ELF-1 (cell line): Measurements from ENCODE around the gene MAPK6.

Source experiments
- DNase-seq: peaks from one replicate; pipeline ENCODE4 v3.0.0-alpha.2; 2016; ENCODE audit warnings: low read depth, low spot score

The MAPK6 gene

GRCh38 chr15:52010633-52011595 lies 8.1 kb upstream of the MAPK6 start:
- no peak for DNase-seq

GRCh38 chr15:52011711-52012144 lies 7.3 kb upstream of the MAPK6 start:
- peak; percentile 35 for DNase-seq

- DNase-seq: no peak
Observed at GRCh38 chr15:52012210-52012609, 6.8 kb upstream of the MAPK6 start.

- no peak for DNase-seq
Observed at GRCh38 chr15:52013151-52013791, 5.7 kb upstream of the MAPK6 start.

- no peak for DNase-seq
Observed at GRCh38 chr15:52014616-52015015, 4.4 kb upstream of the MAPK6 start.

GRCh38 chr15:52016316-52016715 lies 2.7 kb upstream of the MAPK6 start:
- DNase-seq: no peak

- DNase-seq: no peak
Observed at GRCh38 chr15:52018244-52018643, 775 bp upstream of the MAPK6 start.

- peak; percentile 79 for DNase-seq
Observed at GRCh38 chr15:52019394-52020220, 588 bp downstream of the MAPK6 start.

- DNase-seq: no peak
Observed at GRCh38 chr15:52020221-52021085, 1.4 kb downstream of the MAPK6 start.

GRCh38 chr15:52021128-52021671 lies 2.2 kb downstream of the MAPK6 start:
- peak; percentile 35 for DNase-seq

- DNase-seq: no peak
Observed at GRCh38 chr15:52021892-52022540, 3.0 kb downstream of the MAPK6 start.

GRCh38 chr15:52023169-52023922 lies 4.3 kb downstream of the MAPK6 start:
- no peak for DNase-seq

- no peak for DNase-seq
Observed at GRCh38 chr15:52028431-52029093, 9.5 kb downstream of the MAPK6 start.

- no peak for DNase-seq
Observed at GRCh38 chr15:52030010-52030409, 11.0 kb downstream of the MAPK6 start.

GRCh38 chr15:52031556-52031955 lies 12.5 kb downstream of the MAPK6 start:
- DNase-seq: no peak

GRCh38 chr15:52037889-52038505 lies 19.0 kb downstream of the MAPK6 start:
- DNase-seq: no peak

GRCh38 chr15:52039925-52040781 lies 21.1 kb downstream of the MAPK6 start:
- no peak for DNase-seq
